HG03025 (cell line): ENCODE measurements around the gene ABHD12.

Source experiments
- ATAC-seq: cut with Tn5 transposase; IDR thresholded peaks from one replicate; pipeline ENCODE4 v1.9.1; 2021; ENCODE audit warnings: mild to moderate bottlenecking, moderate library complexity; ENCODE audit not compliant: unreplicated experiment, low FRiP score

The ABHD12 gene

GRCh38 chr20:25382704-25383370 is 7.8 kb downstream of the ABHD12 start:
- ATAC-seq, result no peak

GRCh38 chr20:25380945-25381614 is 9.6 kb downstream of the ABHD12 start:
- no peak for ATAC-seq

GRCh38 chr20:25378884-25379733 is 11.5 kb downstream of the ABHD12 start:
- no peak for ATAC-seq

GRCh38 chr20:25378189-25378883 is 12.3 kb downstream of the ABHD12 start:
- no peak for ATAC-seq

- ATAC-seq, result no peak
These were observed 13.7 kb downstream of the ABHD12 start for GRCh38 chr20:25376886-25377285.

GRCh38 chr20:25376236-25376635 is 14.4 kb downstream of the ABHD12 start:
- ATAC-seq, result no peak

- no peak for ATAC-seq
These were observed 15.8 kb downstream of the ABHD12 start for GRCh38 chr20:25374842-25375241.

- no peak for ATAC-seq
These were observed 17.9 kb downstream of the ABHD12 start for GRCh38 chr20:25372584-25373336.

GRCh38 chr20:25369971-25370370 is 20.7 kb downstream of the ABHD12 start:
- ATAC-seq, result no peak

GRCh38 chr20:25369529-25369928 is 21.1 kb downstream of the ABHD12 start:
- ATAC-seq, result no peak

GRCh38 chr20:25368976-25369375 is 21.7 kb downstream of the ABHD12 start:
- no peak for ATAC-seq

- ATAC-seq, result no peak
These were observed 22.1 kb downstream of the ABHD12 start for GRCh38 chr20:25368526-25368925.

GRCh38 chr20:25364879-25365699 is 25.5 kb downstream of the ABHD12 start:
- no peak for ATAC-seq

GRCh38 chr20:25364180-25364788 is 26.4 kb downstream of the ABHD12 start:
- no peak for ATAC-seq

GRCh38 chr20:25361287-25361683 is 29.4 kb downstream of the ABHD12 start:
- no peak for ATAC-seq

GRCh38 chr20:25360631-25361286 is 29.9 kb downstream of the ABHD12 start:
- ATAC-seq, result no peak

GRCh38 chr20:25356271-25356933 is 34.2 kb downstream of the ABHD12 start:
- no peak for ATAC-seq

- no peak for ATAC-seq
These were observed 34.8 kb downstream of the ABHD12 start for GRCh38 chr20:25355866-25356265.
